SH-SY5Y (cell line): ENCODE data around the gene PTH2.

ENCODE experiments used
- GATA2 ChIP-seq: IDR thresholded peaks from 2 replicates; pipeline ENCODE4 v1.6.1; 2011; ENCODE audit warnings: mild to moderate bottlenecking, low read depth, low read length
- GATA3 ChIP-seq: IDR thresholded peaks from 2 replicates; pipeline ENCODE4 v1.6.1; 2011; ENCODE audit warnings: low read depth, mild to moderate bottlenecking, low read length, moderate library complexity

Gene PTH2

GRCh38 chr19:49453757-49454240 lies 30.6 kb upstream of the PTH2 start:
- TF ChIP-seq GATA3 (no peak), GATA2 (no peak)

GRCh38 chr19:49453013-49453756 lies 29.9 kb upstream of the PTH2 start, which contains the start of gene ALDH16A1:
Gene ALDH16A1, plus strand, starts transcription at chr19:49453225. Its CDS starts 107 bp downstream, at chr19:49453332.
- TF ChIP-seq GATA3 (no peak), GATA2 (no peak)

- TF ChIP-seq GATA2: peak; percentile 48
- no peak for TF ChIP-seq GATA3
Observed at GRCh38 chr19:49451430-49452181, 28.4 kb upstream of the PTH2 start, which contains the start of gene PIH1D1. Gene PIH1D1, minus strand, starts transcription at chr19:49451814. Its CDS starts 240 bp downstream, at chr19:49451574.

GRCh38 chr19:49450405-49450804 lies 27.2 kb upstream of the PTH2 start:
- TF ChIP-seq GATA2 (no peak), GATA3 (no peak)

GRCh38 chr19:49448432-49448786 lies 25.2 kb upstream of the PTH2 start:
- no peak for TF ChIP-seq GATA3
- TF ChIP-seq GATA2: no peak

- TF ChIP-seq GATA3 (no peak), GATA2 (no peak)
Observed at GRCh38 chr19:49447485-49448431, 24.5 kb upstream of the PTH2 start.

GRCh38 chr19:49445997-49446396 lies 22.8 kb upstream of the PTH2 start:
- no peak for TF ChIP-seq GATA2
- no peak for TF ChIP-seq GATA3

GRCh38 chr19:49443366-49444099 lies 20.3 kb upstream of the PTH2 start:
- no peak for TF ChIP-seq GATA2
- no peak for TF ChIP-seq GATA3

- no peak for TF ChIP-seq GATA2
- TF ChIP-seq GATA3: no peak
Observed at GRCh38 chr19:49442771-49443365, 19.6 kb upstream of the PTH2 start.

GRCh38 chr19:49442354-49442753 lies 19.1 kb upstream of the PTH2 start:
- no peak for TF ChIP-seq GATA2
- no peak for TF ChIP-seq GATA3

- TF ChIP-seq GATA3 (no peak), GATA2 (no peak)
Observed at GRCh38 chr19:49441960-49442350, 18.7 kb upstream of the PTH2 start.

- TF ChIP-seq GATA3: no peak
- no peak for TF ChIP-seq GATA2
Observed at GRCh38 chr19:49441210-49441959, 18.1 kb upstream of the PTH2 start, which contains the start of gene SLC17A7. Gene SLC17A7, minus strand, starts transcription at chr19:49441527. Its CDS starts 148 bp downstream, at chr19:49441379.
